Nephron (organoid): Measurements from ENCODE around the gene PIP4K2A.

Experiments
- H3K27ac Mint-ChIP-seq, 3 experiments: 2 replicates each; pipeline ENCODE4 v1.8.0; 2020; ENCODE audit warnings: mixed read lengths in 3 of 3, mild to moderate bottlenecking in 2 of 3, moderate library complexity in 1 of 3
- H3K27me3 Mint-ChIP-seq: 2 replicates; pipeline ENCODE4 v1.8.0; 2021; ENCODE audit warnings: low read depth, mild to moderate bottlenecking, moderate library complexity, mixed read lengths
- H3K36me3 Mint-ChIP-seq: 2 replicates; pipeline ENCODE4 v1.8.0; 2020; ENCODE audit warnings: low read depth, mixed read lengths
- H3K4me1 Mint-ChIP-seq: 2 replicates; pipeline ENCODE4 v1.8.0; 2020; ENCODE audit warnings: mixed read lengths
- H3K4me3 Mint-ChIP-seq, 3 experiments: 2 replicates each; pipeline ENCODE4 v1.8.0; 2020; ENCODE audit warnings: mild to moderate bottlenecking in 3 of 3, mixed read lengths in 3 of 3, moderate library complexity in 2 of 3
- H3K9me3 Mint-ChIP-seq: 2 replicates; pipeline ENCODE4 v1.8.0; 2020; ENCODE audit warnings: mixed read lengths
- TF ChIP-seq, protein P1 (sequence below), 3 experiments: fragments of 200-600 bp; sonication (generic); IDR thresholded peaks; one replicate each; pipeline ENCODE4 v1.5.0; 2021; ENCODE audit warnings: antibody characterized with exemption in 3 of 3; ENCODE audit not compliant: unreplicated experiment in 3 of 3

The PIP4K2A gene

DNA sequence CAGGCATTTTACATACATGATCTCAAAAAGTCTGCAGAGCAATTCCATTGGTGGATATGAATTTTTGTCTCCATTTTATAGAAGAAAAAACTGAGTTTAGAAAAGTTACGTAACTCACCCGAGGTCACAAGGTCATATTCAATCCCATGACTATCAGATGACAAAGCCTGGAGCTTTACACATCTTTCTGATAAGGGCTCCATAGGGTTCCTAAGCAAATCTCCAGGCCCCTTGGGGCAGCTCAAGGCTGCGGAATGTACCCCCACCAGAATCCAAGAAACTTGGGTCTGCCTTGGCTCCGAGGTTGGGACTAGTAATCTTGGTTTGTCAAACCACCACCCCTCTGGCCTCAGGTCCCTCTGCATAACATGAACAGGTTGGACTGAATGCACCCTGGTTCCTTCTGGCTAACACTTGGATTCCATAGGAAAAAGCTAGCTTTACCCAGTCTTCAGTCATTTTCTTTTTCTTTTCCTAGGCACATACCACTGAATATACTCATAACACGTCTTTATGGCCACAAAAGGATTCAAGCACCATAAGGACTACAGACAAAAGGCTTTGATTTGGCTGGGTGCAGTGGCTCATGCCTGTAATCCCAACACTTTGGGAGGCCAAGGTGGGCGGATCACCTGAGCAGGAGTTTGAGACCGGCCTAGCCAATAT, 55.5 kb downstream of the PIP4K2A start:
- Mint-ChIP-seq H3K9me3 (no peaks in the 10 kb centered on the region), H3K27me3 (peaks cover 4% of the 10 kb centered on the region), H3K36me3 (no peaks in the 10 kb centered on the region), H3K27ac (peak overlapping the region in 1 of 3 experiments; percentile 28), H3K4me3 (no peak overlapping the region), H3K4me1 (peaks cover 82% of the 10 kb centered on the region)
- TF ChIP-seq, protein P1, sequence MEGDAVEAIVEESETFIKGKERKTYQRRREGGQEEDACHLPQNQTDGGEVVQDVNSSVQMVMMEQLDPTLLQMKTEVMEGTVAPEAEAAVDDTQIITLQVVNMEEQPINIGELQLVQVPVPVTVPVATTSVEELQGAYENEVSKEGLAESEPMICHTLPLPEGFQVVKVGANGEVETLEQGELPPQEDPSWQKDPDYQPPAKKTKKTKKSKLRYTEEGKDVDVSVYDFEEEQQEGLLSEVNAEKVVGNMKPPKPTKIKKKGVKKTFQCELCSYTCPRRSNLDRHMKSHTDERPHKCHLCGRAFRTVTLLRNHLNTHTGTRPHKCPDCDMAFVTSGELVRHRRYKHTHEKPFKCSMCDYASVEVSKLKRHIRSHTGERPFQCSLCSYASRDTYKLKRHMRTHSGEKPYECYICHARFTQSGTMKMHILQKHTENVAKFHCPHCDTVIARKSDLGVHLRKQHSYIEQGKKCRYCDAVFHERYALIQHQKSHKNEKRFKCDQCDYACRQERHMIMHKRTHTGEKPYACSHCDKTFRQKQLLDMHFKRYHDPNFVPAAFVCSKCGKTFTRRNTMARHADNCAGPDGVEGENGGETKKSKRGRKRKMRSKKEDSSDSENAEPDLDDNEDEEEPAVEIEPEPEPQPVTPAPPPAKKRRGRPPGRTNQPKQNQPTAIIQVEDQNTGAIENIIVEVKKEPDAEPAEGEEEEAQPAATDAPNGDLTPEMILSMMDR (IDR thresholded peaks at IDR 0.05; ENCODE audit: unreplicated experiment in 3 of 3), result no peak

DNA sequence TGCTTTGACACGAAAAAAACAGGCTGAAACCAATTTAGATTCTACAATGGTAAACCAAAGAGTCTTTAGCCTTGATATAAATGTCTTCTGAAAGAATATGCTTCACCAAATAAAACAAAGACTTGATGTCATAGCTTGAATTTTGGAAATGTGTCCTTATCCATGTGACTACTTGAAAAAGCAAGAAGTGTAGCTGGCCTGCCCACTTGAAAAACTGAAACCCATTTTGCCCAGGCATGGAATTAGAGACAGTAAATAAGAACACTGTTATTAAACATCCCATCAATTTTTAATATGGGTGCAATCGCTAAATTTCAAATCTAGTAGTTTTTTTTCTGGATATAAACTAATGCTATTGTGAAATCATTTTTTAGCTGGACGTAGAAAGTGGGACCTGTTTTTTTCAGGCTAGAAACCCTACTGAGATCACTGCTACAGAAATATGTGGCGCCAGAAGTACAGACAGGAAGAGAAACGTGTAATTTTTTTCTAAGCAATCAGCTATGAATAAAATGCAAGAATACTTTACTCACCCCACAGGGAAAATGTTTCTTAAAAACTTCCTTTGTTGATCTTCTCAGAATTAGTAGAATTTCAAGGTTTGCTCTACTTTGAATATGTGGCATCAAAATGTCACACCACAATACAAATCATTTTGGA, 56.7 kb downstream of the PIP4K2A start:
- TF ChIP-seq, protein P1 (IDR thresholded peaks at IDR 0.05; ENCODE audit: unreplicated experiment in 3 of 3), result no peak
- Mint-ChIP-seq H3K4me3 (no peak overlapping the region), H3K27me3 (peaks cover 4% of the 10 kb centered on the region), H3K9me3 (no peaks in the 10 kb centered on the region), H3K27ac (peak overlapping the region; percentile 28 to 68 (median 39)), H3K36me3 (no peaks in the 10 kb centered on the region), H3K4me1 (peaks cover 84% of the 10 kb centered on the region)

DNA sequence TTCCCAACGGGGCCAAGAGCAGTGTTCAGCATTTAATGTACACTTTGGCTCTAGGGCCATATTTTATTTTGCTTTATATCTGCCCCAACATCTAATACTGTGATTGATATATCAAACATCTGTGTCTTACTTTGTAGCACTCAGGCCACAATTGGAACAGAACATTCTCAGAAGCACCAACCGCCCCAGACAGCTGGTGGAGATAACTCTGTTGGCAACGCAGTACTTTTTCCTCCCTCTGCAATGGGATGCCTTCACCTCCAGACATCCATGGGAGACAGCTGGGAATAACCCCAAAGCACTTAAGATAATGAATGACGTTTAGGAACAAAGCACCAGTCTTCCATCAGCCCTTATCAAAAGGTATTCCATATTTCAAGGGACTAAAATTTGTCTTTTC, 57.4 kb downstream of the PIP4K2A start:
- peaks cover 4% of the 10 kb centered on the region for H3K27me3 Mint-ChIP-seq
- H3K9me3 Mint-ChIP-seq, result no peaks in the 10 kb centered on the region
- TF ChIP-seq, protein P1 (IDR thresholded peaks at IDR 0.05; ENCODE audit: unreplicated experiment in 3 of 3), result no peak
- peaks cover 82% of the 10 kb centered on the region for H3K4me1 Mint-ChIP-seq
- peak overlapping the region in 1 of 3 experiments; percentile 12 for H3K4me3 Mint-ChIP-seq
- peak overlapping the region; percentile 34 to 62 (median 39) for H3K27ac Mint-ChIP-seq
- no peaks in the 10 kb centered on the region for H3K36me3 Mint-ChIP-seq

DNA sequence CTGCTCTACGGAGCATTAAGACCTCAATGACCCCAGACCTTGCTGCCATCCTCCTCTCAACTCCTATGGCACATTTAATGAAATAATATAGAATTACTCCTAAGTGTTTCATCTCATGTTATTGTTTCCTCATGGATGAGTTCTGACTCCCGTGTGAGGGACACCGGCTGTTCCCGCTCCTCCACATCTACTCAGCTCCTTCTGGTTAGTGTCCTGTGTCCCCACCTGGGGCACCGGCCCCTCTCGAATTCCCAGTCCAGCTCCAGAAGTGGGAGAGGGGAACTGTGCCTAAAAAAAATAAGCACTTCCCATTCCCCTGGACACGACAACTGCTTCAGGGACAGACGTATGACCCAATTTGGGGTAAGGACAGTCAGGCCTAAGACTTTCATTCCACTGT, 58.3 kb downstream of the PIP4K2A start:
- TF ChIP-seq, protein P1 (IDR thresholded peaks at IDR 0.05; ENCODE audit: unreplicated experiment in 3 of 3), result no peak
- peaks cover 4% of the 10 kb centered on the region for H3K27me3 Mint-ChIP-seq
- H3K36me3 Mint-ChIP-seq, result no peaks in the 10 kb centered on the region
- no peak overlapping the region for H3K4me3 Mint-ChIP-seq
- peak overlapping the region; percentile 37 to 61 (median 44) for H3K27ac Mint-ChIP-seq
- peaks cover 83% of the 10 kb centered on the region for H3K4me1 Mint-ChIP-seq
- no peaks in the 10 kb centered on the region for H3K9me3 Mint-ChIP-seq

DNA sequence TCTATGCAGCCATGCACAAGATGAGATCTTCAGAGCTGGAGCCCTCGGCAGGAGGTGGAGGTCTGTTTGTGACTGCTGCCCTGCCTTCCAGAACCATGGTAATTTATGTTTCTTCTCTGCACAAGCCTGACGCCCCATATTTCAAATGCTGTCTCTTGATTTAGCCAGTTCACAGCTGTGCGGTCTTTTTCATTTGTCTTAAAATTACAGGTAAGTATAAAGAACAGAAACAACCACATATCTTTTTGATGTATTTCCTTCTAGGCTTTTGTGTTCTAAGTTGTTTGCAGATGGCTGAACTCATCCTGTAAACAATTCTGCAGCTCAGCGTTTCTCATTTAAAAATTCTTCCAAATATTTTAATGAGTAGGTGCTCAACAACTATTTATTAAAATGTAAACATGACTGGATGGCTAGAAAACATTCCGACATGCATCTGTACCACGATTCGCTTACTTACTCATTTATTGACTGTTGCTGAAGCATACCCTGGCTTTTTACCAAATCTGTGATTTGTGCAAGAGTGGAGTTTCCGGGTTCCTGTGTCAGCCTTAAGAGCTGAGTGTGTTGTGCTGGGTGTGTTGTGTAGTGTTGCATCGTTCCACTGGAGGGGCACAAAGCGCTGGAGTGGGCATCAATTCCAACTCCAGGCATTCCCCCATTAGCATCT, 58.9 kb downstream of the PIP4K2A start:
- H3K27me3 Mint-ChIP-seq, result peaks cover 4% of the 10 kb centered on the region

More for the DNA sequence above, 58.9 kb downstream of the PIP4K2A start:
- Mint-ChIP-seq H3K4me1 (peaks cover 79% of the 10 kb centered on the region), H3K9me3 (no peaks in the 10 kb centered on the region), H3K27ac (peak overlapping the region; percentile 37 to 61 (median 44)), H3K4me3 (no peak overlapping the region), H3K36me3 (no peaks in the 10 kb centered on the region)
- TF ChIP-seq, protein P1 (IDR thresholded peaks at IDR 0.05; ENCODE audit: unreplicated experiment in 3 of 3), result no peak
